ENCODE measurements around the gene SLC9A9.

DNA sequence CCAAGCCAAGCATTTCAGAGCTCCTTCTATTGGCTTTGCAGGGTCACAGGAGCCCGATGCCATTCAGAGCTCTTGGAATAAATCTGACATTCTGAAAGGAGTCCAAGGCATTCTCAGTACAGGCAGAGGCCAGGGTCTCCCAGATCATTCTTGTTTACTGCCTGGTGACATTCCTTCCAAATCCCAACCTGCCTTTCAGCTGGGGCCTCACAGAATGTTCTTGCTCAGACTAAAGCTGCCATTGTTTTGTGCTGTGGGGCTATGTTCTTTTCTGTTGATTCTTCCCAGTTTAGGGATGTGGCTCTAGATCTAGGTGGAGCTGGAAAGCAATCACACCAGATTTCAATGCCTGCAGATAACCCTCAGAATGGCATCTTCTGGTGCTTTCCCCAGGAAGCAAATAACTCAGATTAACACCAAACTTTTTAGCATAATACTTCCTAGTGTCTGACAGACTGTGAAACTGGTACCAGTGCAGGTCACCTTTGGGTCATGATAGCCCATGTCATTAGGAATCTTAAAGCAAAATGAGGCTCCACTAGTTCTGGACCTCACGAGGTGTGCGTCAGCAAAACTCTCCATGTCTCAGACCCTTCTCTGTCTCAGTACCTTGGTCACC, 561.8 kb downstream of the SLC9A9 start:
- no peak for TF ChIP-seq SPI1 (IDR thresholded peaks at IDR 0.05; ENCODE audit: borderline replicate concordance, low read depth)
- no peak for TF ChIP-seq CTCF (IDR thresholded peaks at IDR 0.05; ENCODE audit: insufficient read depth, low read length)
- TF ChIP-seq POLR2AphosphoS5 (IDR thresholded peaks at IDR 0.05; ENCODE audit: low read depth) = no peak
- TF ChIP-seq, protein P1, sequence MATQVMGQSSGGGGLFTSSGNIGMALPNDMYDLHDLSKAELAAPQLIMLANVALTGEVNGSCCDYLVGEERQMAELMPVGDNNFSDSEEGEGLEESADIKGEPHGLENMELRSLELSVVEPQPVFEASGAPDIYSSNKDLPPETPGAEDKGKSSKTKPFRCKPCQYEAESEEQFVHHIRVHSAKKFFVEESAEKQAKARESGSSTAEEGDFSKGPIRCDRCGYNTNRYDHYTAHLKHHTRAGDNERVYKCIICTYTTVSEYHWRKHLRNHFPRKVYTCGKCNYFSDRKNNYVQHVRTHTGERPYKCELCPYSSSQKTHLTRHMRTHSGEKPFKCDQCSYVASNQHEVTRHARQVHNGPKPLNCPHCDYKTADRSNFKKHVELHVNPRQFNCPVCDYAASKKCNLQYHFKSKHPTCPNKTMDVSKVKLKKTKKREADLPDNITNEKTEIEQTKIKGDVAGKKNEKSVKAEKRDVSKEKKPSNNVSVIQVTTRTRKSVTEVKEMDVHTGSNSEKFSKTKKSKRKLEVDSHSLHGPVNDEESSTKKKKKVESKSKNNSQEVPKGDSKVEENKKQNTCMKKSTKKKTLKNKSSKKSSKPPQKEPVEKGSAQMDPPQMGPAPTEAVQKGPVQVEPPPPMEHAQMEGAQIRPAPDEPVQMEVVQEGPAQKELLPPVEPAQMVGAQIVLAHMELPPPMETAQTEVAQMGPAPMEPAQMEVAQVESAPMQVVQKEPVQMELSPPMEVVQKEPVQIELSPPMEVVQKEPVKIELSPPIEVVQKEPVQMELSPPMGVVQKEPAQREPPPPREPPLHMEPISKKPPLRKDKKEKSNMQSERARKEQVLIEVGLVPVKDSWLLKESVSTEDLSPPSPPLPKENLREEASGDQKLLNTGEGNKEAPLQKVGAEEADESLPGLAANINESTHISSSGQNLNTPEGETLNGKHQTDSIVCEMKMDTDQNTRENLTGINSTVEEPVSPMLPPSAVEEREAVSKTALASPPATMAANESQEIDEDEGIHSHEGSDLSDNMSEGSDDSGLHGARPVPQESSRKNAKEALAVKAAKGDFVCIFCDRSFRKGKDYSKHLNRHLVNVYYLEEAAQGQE (IDR thresholded peaks at IDR 0.05; ENCODE audit: insufficient replicate concordance, low read depth) = no peak

All from HL-60 (cell line).